OCI-LY7 (cell line): Measurements from ENCODE around the gene HMOX2. TPM values are rescaled to one million over a fixed set of nuclear protein-coding genes. Genes with fewer than 3 reads are reported as not detected.
A peak's percentile ranks its signal among the peaks of the same experiment; 100 is the strongest.

Experiments
- BruUV-seq: library from RNA; stranded (reverse); fragments of 400-500 nt; replicated peaks from 2 replicates; lab custom pipeline; 2021; lab: Mats Ljungman, UMichigan
- CTCF ChIA-PET: fragments of 300-600 bp; sonication (Branson Sonifier 250); formaldehyde crosslinking; loops from one replicate; lab custom pipeline; 2022; ENCODE audit warnings: antibody characterized with exemption; ENCODE audit not compliant: unreplicated experiment; lab: Charles Lee
- POLR2A ChIA-PET: fragments of 300-600 bp; sonication (Branson Sonifier 250); formaldehyde crosslinking; loops from one replicate; lab custom pipeline; 2022; ENCODE audit warnings: antibody characterized with exemption; lab: Charles Lee
- DNase-seq: peaks from one replicate; pipeline ENCODE4 v3.0.0-alpha.2; 2015; ENCODE audit warnings: low spot score
- H2AFZ ChIP-seq: fragments of 200-600 bp; sonication (generic), shearing (Covaris generic); 2 replicates; pipeline ENCODE4 v1.6.1; 2014; ENCODE audit warnings: mild to moderate bottlenecking, antibody characterized with exemption, low read length, moderate library complexity
- H3K27ac ChIP-seq: fragments of 200-600 bp; sonication (generic); 2 replicates; pipeline ENCODE4 v1.5.1; 2014; ENCODE audit warnings: mixed run types, low read depth, mild to moderate bottlenecking, moderate library complexity, low read length, inconsistent platforms; ENCODE audit not compliant: poor library complexity, severe bottlenecking
- H3K36me3 ChIP-seq: fragments of 200-600 bp; sonication (generic); 2 replicates; pipeline ENCODE4 v1.6.1; 2014; ENCODE audit warnings: mild to moderate bottlenecking, antibody characterized with exemption, low read length, moderate library complexity, mixed read lengths; ENCODE audit not compliant: insufficient read depth
- H3K4me1 ChIP-seq: fragments of 200-600 bp; sonication (generic); 2 replicates; pipeline ENCODE4 v1.5.1; 2014; ENCODE audit warnings: mild to moderate bottlenecking, low read length; ENCODE audit not compliant: insufficient read depth, poor library complexity, severe bottlenecking
- H3K4me2 ChIP-seq: fragments of 200-600 bp; sonication (generic); 2 replicates; pipeline ENCODE4 v1.6.1; 2014; ENCODE audit warnings: mild to moderate bottlenecking, low read length
- H3K4me3 ChIP-seq: fragments of 200-600 bp; sonication (generic); 2 replicates; pipeline ENCODE4 v1.5.1; 2014; ENCODE audit warnings: mild to moderate bottlenecking, low read depth, low read length; ENCODE audit not compliant: poor library complexity, severe bottlenecking
- H3K79me2 ChIP-seq: fragments of 200-600 bp; sonication (generic); 2 replicates; pipeline ENCODE4 v1.6.1; 2016; ENCODE audit warnings: low read depth, mild to moderate bottlenecking, low read length, moderate library complexity, mixed read lengths; ENCODE audit not compliant: insufficient read depth
- H3K9me2 ChIP-seq: fragments of 200-600 bp; sonication (generic); 2 replicates; pipeline ENCODE4 v1.6.1; 2016; ENCODE audit warnings: mild to moderate bottlenecking, low read length, mixed read lengths; ENCODE audit not compliant: insufficient read depth
- H3K9me3 ChIP-seq: fragments of 200-600 bp; sonication (generic); 2 replicates; pipeline ENCODE4 v1.6.1; 2014; ENCODE audit warnings: mild to moderate bottlenecking, mixed run types, low read length, mixed read lengths
- H4K20me1 ChIP-seq: fragments of 200-600 bp; sonication (generic); 2 replicates; pipeline ENCODE4 v1.6.1; 2014; ENCODE audit warnings: mild to moderate bottlenecking, antibody characterized with exemption, low read length, moderate library complexity, mixed read lengths; ENCODE audit not compliant: insufficient read depth
- CTCF ChIP-seq: fragments of 200-600 bp; sonication (generic); conservative IDR thresholded peaks from 2 replicates; pipeline ENCODE4 v1.5.1; 2014; ENCODE audit warnings: mild to moderate bottlenecking, antibody characterized with exemption, low read length, moderate library complexity, mixed read lengths
- EZH2phosphoT487 ChIP-seq: fragments of 200-600 bp; sonication (generic); IDR thresholded peaks from 2 replicates; pipeline ENCODE4 v1.6.1; 2018; ENCODE audit warnings: low read depth, borderline replicate concordance, mild to moderate bottlenecking, mixed run types, antibody characterized with exemption, low read length, moderate library complexity, mixed read lengths
- intact Hi-C: fragments of 100-400 bp; cut with micrococcal nuclease; formaldehyde crosslinking; loops from one replicate; pipeline ENCODE4 v1.10.0; 2022; ENCODE audit not compliant: unreplicated experiment
- total RNA-seq, 2 experiments: library from RNA; depleted of rRNA in 1 of 2; stranded (reverse); fragments of >200 nt in 1 of 2; shearing (Covaris generic) in 1 of 2; gene quantifications; 2 replicates each; pipeline ENCODE4 v1.2.3, GENCODE V29; 2014 to 2022

Gene HMOX2
- total RNA-seq, 2 experiments from 2014 or later: 37.0 to 46.0 TPM

DNA sequence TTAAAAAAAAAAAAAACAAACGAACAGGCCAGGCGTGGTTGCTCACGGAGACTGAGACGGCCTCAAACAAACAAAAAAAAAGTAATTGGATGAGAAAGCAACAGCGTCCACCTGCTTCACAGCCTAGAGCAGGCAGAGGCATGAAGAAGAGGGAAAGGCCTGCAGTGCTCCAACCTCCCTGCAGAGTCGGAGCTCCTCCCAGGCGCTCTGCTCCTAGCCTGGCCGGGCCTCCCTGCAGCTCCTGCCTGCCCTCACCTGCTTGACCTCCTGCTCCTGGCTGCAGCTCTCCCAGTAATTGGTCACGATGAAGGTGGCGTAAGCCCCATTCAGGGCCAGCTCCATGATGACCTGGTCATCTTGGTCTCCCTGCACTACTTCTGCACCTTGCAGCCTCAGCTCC, 7.2 kb upstream of the HMOX2 start:
- H3K9me3 ChIP-seq: no peaks in the 10 kb centered on the region
- H2AFZ ChIP-seq: no peak overlapping the region
- H3K9me2 ChIP-seq: no peaks in the 10 kb centered on the region
- H4K20me1 ChIP-seq: no peaks in the 10 kb centered on the region
- peaks cover 23% of the 10 kb centered on the region for H3K79me2 ChIP-seq
- POLR2A ChIA-PET: no interaction called here
- peaks cover 12% of the 10 kb centered on the region for H3K4me1 ChIP-seq
- H3K4me3 ChIP-seq: no peak overlapping the region
- CTCF ChIA-PET: no interaction called here
- H3K27ac ChIP-seq: no peak overlapping the region
- intact Hi-C loops: no loop called here
- DNase-seq: no peak
- TF ChIP-seq CTCF: no peak
- no peak for TF ChIP-seq EZH2phosphoT487
- peaks cover 56% of the 10 kb centered on the region for H3K36me3 ChIP-seq
- no peak overlapping the region for H3K4me2 ChIP-seq
- no TSS peak for BruUV-seq

DNA sequence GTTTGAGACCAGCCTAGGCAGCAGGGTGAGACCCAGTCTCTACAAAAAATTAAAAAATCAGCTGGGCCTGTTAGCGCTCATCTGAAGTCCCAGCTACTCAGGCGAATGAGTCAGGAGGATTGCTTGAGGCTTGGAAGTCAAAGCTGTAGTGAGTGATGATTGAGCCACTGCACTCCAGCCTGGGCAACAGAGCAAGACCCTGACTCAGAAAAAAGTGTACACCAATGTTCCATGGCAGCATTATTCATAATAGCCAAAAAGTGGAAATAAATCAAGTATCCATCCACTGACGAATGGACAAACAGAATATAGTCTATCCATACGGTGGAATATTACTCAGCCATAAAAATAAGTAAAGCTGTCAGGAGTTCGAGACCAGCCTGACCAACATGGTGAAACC, 4.3 kb upstream of the HMOX2 start:
- Histone ChIP-seq H3K79me2 (peaks cover 39% of the 10 kb centered on the region), H3K9me3 (no peaks in the 10 kb centered on the region), H4K20me1 (no peaks in the 10 kb centered on the region), H3K4me2 (no peak overlapping the region), H3K27ac (no peak overlapping the region), H3K4me1 (peaks cover 24% of the 10 kb centered on the region), H3K36me3 (peaks cover 29% of the 10 kb centered on the region), H3K4me3 (no peak overlapping the region), H3K9me2 (no peaks in the 10 kb centered on the region), H2AFZ (no peak overlapping the region)
- TF ChIP-seq CTCF (no peak), EZH2phosphoT487 (no peak)
- ChIA-PET POLR2A (interaction anchor here (0.6 to 1.3 kb wide), 5 partner anchors 12 to 185 kb away, joined by 3 to 5 read pairs (median 4); no protein-coding TSS in a partner anchor), CTCF (no interaction called here)
- no TSS peak for BruUV-seq
- intact Hi-C loops: no loop called here
- no peak for DNase-seq

- intact Hi-C loops: no loop called here
- H3K36me3 ChIP-seq: peaks cover 19% of the 10 kb centered on the region
- H3K79me2 ChIP-seq: peaks cover 49% of the 10 kb centered on the region
- H3K4me3 ChIP-seq: peak overlapping the region; percentile 97
- no TSS peak for BruUV-seq
- peak overlapping the region; percentile 75 for H3K4me2 ChIP-seq
- no peaks in the 10 kb centered on the region for H3K9me2 ChIP-seq
- peaks cover 29% of the 10 kb centered on the region for H3K4me1 ChIP-seq
- peak overlapping the region; percentile 78 for H3K27ac ChIP-seq
- H4K20me1 ChIP-seq: no peaks in the 10 kb centered on the region
- H3K9me3 ChIP-seq: no peaks in the 10 kb centered on the region
- DNase-seq: no peak
- POLR2A ChIA-PET: interaction anchor here (0.7 to 0.8 kb wide), 3 partner anchors 15 to 1680 kb away, joined by 3 to 7 read pairs (median 4); no protein-coding TSS in a partner anchor
- no peak for TF ChIP-seq CTCF
- TF ChIP-seq EZH2phosphoT487: no peak
- CTCF ChIA-PET: interaction anchor here (0.6 kb wide), 1 partner anchor 295 kb away, joined by 3 read pairs; no protein-coding TSS in a partner anchor
- H2AFZ ChIP-seq: no peak overlapping the region
Observed at GRCh38 chr16:4472880-4473279, 3.3 kb upstream of the HMOX2 start.
